Ammon's horn (tissue), 1 donor: ENCODE results near the gene AMIGO3.
A peak's percentile ranks its signal among the peaks of the same experiment; 100 is the strongest.
"Not testable (repeated sequence)": the region's sequence is repeated elsewhere in the genome, so short reads cannot be mapped to it uniquely, and the experiment has no call there.

Experiments used
- DNase-seq: peaks from one replicate; pipeline ENCODE4 v3.0.0-alpha.2; 2016; ENCODE audit warnings: low spot score

The AMIGO3 gene

DNA sequence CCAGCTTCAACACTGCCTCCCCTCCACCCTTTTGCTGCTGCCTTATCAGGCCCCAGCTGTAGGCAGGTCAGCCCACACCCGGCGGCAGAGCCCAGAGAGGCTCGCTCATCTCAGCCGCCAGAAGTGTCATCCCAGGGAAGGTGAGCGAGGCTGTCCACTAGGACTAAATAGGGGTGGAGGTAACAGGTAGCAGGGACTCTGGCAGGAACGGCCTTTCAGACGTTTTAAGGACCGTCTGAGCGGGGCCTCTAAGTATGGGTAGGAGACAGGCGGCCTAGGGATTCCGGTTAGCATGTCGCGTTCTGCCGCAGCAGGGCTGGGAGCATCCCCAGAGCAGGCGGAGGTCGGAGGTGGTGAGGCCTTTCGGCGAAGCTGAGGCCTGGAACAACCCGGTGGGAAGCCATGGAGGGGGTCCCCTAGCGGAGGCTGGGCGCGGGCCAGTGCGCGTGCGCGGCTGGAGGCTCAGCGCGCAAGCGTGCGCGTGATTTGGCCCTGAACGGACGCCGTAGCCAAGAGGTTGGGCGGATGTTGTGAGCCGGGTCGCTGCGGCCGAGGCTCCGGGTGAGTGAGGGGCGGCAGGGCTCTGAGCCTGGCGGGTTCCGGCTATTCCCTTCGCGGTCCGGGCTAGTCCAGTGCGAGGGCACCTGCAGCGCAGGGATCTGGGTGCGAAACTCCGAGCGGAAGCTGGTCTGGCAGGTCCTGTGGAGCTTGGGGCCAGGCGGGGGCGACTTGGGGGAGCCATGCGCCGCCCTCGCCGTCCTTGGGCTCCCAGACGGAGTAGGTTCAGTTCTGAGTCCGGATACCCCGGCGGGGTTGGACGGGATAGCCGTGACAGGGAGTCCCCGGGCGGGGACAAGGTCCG lies 30.2 kb downstream of the AMIGO3 start, which contains the start of the genes MST1 and RNF123:
MST1 (minus strand) TSS at position 429 of the 862 bp plus-strand sequence. CDS start 783 bp downstream, outside the sequence.
RNF123 (plus strand) TSS at position 512 of the 862 bp plus-strand sequence. CDS start 1,609 bp downstream, outside the sequence.
- DNase-seq, result peak; percentile 87

DNA sequence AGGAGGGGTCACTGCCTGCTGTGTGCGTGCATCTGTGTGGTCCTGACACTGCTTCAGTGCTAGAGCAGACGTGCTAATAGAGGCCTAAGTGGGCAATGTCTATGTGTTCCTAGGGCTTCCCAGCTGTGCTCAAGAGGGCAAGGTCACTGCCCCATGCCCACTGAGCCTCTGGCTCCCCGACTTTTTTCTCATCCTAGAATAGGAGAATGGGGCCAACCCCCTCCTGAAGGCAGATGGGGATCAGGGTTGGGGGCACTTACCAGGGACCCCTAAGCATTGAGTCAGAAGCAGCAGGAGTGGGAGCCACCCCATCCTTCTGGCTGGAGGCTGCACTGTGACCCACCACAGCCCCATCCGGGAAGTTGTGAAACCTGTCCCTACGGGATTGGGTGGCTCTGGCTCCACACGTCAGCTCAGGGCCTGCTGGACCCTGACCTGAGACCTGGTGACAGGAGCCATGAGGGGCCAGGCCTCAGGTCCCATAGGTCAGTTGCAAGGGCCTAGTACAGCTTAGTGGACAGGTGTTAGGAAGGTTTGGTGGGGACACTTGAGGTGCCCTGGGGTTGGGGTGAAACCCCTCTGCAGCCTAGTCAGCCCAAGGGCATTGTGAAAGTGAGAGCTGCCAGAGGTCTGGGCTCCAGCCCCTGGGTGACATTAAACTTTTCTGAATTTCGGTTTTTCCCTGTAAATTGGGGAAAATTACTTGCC lies 31.0 kb downstream of the AMIGO3 start:
- not testable (repeated sequence) for DNase-seq

DNA sequence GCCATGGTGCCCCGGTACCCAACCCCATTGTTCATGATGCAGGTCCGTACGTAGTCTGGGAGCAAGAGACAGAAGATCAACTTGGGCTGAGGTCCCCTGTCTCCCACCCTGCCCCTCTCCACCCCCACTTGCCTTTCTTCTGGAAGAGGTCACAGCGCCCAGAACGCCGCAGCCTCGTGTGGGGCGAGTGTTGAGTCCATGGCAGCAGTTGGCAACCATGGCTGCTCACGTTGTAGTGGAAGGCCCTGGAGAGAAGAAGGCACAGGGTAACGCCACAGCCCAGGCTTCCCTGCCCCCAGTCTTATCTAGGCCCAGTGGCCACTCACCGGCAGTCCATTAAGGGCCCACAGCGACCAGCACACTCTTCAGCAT lies 32.1 kb downstream of the AMIGO3 start:
- DNase-seq, result not testable (repeated sequence)

DNA sequence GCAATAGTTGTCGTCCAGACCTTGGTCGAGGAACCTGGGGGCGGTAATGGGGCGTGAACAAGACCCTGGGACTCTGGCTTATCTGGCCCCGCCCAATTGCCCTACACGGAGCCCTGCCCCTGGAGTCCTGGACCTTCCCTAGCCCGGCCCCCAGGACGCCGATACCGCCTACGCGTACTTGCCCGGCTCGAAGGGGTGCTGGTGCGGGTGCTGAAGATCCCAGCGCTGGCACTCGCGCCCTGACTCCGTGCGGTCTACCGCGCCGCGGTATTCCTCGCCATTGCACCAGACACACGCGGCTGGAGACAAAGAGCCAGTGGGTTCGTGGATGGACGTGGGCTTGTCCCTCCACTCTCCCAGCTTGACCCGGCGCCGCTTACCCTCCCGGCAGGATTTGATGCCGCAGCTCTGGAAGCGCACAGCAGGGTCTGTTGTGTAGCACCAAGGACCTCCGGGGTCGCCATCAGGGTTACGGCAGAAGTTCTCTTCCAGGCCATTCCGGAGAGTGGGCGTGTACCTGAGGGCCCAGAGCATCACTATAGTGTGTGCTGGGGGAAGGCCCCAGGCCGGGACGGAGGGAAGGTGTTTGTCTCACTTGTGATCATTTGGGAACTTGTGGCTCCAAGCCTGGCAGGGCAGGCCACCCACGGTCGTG lies 32.6 kb downstream of the AMIGO3 start:
- not testable (repeated sequence) for DNase-seq

DNA sequence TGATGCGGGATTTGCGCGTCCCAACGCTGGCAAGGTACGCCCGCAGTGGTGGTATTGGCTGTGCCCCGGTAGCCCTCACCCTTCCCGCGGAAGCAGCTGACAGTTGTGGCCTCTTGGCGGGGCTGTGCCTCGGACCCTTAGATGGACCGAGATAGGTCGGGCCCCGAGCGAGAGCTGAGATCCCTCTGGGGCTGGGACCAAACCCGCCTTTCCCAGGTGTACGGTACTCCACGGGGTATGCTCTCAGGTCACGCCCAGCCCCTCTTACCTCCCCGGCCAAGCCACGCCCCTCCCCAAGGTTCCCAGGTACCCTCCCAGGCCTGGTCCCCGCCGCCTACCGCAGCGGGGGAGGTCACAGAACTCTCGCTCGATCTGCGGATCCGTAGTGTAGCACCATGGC lies 33.1 kb downstream of the AMIGO3 start:
- DNase-seq, result not testable (repeated sequence)

DNA sequence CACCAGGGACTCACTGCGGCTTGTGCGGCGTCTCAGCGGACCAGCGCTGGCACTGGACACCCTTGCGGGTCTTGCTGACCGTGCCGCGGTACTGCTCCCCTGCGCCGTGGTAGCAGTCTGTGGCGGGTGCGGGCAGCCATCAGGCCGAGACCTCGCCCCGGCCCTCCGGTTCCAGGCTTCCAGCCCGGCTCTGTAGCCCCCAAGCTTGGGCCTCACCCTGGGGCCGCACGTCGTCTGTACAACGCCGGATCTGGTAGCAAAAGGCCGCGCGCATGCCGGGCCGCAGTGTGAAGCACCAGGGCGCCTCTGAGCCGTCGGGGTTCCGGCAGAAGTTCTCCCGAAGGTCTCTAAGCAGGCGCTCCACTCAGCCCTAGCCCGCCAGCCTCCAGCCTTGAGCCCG lies 33.6 kb downstream of the AMIGO3 start:
- not testable (repeated sequence) for DNase-seq

DNA sequence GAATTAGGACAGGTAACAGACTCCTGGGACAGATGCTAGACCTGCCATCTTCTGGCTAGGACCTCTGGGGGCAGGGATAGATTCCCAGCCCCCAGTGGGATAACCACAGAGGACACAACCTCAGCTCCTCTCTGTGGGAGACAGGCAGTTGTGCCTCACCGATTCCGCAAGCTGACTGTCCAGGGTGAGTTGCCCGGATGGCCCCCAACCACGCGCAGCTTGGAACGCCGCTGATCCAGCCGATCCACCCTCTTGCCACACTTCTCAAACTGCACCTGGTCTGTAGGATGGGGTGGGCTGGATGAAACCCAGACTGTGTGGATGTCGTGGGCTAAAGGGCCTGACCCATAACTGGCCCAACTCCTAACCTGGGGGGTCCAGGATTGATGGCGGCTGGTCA lies 34.4 kb downstream of the AMIGO3 start:
- DNase-seq, result not testable (repeated sequence)

DNA sequence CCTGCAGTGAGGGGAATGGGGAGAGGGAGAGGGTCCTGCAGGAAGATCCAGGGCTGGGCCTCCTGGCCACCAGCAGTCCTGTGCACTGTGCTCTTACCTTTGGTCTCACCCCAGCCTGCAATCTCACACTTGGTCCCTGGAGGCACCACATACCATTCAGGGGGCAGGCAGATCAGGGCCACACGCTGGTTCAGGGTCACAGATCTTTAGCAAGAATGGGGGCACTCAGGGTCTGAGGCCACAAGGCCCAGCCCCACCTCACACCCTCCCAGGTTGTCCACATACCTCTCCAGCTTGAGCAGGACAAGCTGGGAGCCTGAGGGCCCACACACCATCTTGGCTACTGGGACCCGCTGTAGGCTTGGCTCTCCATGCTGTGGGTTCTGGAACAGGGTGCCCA lies 35.0 kb downstream of the AMIGO3 start:
- DNase-seq, result not testable (repeated sequence)

DNA sequence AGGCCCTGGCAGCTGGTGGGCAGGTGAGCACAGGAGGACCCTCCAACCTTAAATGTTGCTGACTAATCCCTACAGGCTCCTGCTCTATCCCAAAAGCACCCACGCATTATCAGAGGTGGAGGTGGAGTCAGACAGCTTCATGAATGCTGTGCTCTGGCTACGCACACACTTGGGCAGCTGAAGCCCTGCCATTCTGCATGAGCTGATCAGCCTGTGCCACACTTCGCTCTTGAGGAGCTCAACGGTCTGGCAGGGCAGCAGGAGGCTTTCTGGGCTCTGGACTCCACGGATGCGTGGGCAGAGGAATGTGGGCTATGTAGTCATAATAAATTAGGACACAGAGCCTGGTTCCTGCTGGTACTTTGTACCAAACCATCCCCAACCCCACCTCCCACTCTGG lies 36.3 kb downstream of the AMIGO3 start:
- DNase-seq, result peak; percentile 39

DNA sequence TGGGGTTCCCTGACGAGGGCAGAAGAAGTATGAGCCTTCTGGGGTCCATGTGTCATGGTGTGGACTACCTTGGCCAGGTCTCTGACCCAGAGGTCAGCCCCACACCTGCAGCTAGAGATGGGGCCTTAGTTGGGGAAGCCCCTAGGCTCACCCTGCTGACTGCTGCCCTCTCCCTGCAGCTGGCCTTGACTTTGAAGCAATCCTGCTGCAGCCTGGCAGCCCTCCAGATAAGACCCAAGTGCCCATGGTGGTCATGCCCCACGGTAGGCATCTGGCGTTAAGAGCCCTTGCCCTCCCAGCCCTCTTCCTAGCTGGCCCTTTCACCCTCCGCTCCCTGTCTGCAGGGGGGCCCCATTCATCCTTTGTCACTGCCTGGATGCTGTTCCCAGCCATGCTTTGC lies 37.9 kb downstream of the AMIGO3 start:
- DNase-seq, result no peak

DNA sequence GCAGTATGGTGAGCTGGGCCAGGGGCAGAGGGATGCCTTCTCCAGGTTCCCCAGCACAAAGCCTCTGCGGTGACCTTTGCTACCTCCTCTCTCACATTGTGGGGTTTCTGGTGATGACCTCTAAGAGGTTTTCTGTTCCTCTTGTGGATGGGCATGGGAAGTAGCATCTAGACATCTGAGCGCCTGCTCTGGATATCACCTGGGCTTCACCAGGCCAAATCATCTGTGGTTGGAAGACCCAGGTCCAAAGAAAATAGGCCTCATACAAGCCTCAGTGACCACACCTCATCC lies 38.3 kb downstream of the AMIGO3 start:
- DNase-seq, result no peak

DNA sequence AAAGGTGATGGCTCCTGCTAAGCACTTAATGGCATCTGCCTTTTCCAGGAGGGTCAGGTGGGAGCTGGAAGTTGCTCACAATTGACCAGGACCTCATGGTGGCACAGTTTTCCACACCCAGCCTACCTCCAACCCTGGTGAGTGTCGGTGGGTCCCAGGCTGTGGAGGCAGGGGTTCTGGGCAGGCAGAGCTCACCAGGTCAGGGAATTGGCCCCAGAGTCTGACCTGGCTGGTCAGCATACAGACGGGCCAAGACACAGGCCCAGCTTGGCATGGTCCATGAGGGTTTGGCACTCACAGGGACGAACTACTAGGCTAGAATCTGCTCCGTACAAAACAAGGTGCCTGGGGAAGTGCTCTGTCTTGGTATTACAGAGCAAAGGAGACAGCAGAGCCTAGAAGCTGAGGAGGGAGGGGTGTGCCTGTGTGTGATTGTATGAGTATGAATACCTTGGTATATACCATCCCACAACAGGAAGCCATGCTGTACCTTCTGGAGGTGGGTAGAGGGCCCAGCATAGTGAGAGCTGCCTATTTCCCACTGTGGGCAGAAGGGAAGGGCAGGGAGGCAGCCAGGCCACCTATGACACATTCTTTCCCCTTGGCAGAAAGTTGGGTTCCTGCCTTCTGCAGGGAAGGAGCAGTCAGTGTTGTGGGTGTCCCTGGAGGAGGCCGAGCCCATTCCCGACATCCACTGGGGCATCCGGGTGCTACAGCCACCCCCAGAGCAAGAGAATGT lies 38.8 kb downstream of the AMIGO3 start:
- no peak for DNase-seq

DNA sequence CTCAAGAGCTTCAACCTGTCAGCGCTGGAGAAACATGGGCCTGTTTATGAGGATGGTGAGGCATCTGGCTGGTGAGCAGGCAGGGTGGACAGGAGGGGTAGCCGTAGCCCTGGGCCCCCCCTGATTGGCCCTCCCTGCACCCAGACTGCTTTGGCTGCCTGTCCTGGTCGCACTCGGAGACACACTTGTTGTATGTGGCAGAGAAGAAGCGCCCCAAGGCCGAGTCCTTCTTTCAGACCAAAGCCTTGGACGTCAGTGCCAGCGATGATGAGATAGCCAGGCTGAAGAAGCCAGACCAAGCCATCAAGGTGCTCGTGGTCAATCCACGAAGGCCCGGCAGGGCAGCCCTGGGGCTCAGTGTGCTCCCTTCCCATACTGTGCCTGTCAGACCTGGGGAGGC lies 43.6 kb downstream of the AMIGO3 start:
- no peak for DNase-seq

DNA sequence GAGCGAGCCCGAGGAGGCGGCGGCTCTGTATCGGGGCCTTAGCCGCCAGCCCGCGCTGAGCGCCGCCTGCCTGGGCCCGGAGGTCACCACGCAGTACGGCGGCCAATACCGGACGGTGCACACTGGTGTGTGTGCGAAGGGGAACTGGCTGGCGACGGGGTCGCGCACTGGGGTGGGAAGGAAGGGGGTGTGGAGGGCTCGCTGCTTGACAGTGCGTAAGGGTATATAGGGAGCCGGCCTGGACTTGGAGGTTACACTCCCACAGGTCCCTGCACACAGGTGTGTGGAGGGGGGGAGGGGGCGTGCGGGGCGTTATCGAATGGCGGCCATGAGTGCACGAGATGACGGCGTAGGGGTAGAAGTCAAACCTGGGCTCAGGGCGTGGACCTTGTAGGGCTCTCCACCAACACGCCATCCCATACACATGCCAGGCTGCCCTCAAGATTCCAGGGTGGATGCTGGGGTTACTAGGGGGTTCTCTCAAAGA lies 44.9 kb downstream of the AMIGO3 start:
- DNase-seq, result no peak

DNA sequence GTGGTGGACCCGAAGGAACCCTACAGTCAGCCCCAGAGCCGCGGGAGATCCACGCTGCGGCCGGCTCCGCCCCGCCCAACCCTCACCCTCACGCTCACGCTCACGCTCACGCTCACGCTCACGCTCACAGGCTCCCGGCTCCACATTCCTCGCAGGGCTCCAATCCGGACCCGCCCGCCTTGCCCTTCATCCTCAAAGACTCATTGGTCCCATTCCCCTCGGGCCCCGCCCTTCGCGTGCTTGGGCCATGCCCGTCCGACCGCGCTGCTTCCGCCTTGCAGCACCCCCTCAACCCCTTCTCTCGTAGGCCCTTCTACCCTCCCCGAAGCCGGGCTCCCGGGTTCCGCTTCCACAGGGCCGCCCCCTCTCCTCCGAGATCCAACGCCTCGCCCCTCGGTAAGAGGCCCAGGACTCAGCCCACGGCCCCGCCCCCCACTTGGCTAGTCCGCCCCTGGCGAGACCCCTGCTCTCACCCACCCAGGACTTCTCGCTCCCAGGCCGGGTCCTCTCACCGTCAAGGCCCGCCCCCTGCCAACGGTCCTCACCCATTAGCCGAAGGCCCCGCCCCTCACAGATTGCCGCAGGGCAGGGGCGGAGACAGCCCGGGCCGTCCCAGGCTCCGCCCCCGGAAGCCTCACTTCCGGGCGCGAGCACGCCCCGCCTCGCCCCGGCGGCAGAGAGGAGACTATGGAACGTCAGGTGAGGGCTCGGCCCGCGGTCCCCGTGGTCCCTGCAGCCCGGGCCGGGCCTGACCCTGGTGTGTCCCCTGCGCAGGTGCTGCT lies 45.6 kb downstream of the AMIGO3 start, which contains the start of gene APEH:
APEH (plus strand) TSS at position 637 of the 782 bp plus-strand sequence; CDS start at position 688, 51 bp downstream.
- peak; percentile 95 for DNase-seq

DNA sequence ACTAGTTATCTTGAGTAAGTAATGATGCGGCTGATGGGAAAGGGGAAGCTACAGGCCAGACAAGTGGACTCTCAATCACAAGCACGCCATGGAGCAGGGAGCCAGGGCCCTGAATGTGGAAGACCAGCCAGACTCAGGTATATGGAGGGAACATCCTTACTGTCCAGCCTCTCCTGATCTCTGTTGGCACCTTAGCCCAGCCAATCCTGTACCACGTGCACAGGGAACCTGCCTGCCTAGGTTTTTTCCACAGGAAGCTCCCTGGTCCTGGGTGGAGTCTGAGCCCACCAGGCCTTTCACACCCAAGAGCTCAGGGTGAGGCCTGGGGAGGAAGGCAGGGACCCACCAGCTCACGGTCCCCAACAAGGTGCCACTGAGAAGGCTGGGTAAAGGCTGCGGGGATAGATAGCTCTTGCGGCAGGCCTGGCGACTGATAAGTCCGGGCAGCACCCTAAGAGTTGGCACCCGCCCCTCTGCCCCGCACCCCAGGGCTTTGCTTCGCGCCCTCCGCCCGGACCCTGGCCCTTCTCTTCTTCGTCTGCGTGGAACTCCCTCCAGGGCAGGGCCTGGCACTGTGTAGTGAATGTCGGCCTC lies 46.3 kb downstream of the AMIGO3 start:
- DNase-seq, result no peak

DNA sequence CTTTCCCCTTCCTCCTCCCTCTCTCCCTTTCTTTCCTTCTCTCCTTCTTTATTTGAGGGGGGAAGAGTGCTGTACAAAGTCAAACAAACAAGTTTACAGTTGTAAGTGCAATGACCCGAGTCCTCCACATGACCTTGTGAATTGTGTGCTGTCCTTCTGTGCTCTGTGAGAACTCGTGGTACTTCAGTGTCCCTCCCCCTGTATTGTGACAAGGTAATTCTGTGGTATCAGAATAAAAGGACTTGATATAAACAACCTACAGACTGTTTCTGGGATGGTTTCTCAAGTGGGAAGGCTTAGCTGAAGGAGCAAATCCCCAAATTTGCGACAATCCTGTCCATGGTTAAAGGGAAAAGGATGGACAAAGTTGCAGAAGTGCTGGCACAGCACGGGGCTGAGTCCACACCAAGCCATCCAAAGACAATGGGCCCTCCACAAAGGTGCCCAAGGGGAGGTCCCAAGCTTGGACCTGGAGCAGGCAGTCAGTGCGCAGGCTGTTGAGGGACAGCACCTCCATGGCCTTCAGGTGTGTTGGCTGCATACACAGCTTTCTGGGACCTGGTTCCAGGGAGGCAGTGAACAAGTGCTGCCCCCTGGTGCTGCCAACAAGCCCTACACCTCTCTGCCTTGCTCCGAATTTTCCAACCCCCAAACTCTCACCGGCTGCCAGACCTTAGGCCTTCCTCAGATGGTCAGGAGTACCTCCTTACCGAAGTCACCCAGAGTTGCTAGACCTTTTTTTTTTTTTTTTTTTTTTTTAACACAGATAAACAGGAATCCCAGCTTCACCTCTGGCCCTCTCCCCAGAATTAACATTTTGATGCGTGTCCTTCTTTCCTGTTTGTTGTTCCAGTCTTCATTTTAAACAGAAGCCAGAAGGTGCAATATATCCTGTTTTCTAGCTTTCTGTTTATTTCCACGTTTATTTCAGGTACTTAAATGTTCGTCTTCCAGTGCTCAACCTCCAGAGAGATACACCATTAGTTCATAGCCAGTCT lies 47.9 kb downstream of the AMIGO3 start:
- peak; percentile 78 for DNase-seq

DNA sequence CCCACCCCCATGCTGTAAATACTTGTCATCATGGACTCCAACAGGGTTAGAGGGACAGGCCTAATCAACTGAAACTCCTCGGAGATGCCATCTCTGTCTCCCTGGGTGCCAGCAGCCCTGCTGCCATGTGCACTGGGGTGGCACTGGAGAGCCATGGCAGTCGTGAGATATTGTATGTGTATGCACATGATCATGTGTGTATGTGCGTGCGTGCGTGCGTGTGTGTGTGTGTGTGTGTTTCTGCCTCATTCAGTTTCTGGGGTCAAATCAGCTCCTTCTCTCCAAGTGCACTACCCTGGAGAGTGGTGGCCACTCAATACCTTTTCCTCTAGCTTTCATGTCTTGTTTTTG lies 48.6 kb downstream of the AMIGO3 start:
- DNase-seq, result no peak

DNA sequence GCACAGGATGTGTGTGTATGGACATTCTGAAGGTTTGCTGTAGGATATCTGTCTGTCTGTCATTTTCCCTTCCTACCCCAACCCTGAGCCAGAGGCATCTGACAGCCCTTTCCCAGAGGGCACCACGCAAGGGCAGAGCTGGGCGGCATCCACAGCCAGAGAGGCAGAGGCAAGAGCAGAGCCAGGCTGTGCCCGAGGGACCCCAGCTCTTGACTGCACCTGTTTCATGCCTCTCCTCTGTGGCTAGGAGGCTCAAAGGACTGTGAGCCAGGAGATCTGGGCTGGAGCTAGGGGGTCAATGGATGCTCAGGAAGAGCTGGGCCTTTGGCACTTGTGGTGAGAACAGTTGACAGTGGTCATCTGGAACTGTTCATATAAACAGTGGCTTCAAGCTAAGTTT lies 50.1 kb downstream of the AMIGO3 start:
- DNase-seq, result no peak
